GM15510 (cell line): ENCODE measurements around the gene ACAA1.

Experiments
- POLR2A ChIP-seq: IDR thresholded peaks from 3 replicates; pipeline ENCODE4 v1.6.1; 2011; ENCODE audit warnings: borderline replicate concordance; ENCODE audit not compliant: insufficient read length; ENCODE audit errors: extremely low read depth

ACAA1 gene

GRCh38 chr3:38088126-38089078 is 48.5 kb downstream of the ACAA1 start:
- no peak for TF ChIP-seq POLR2A

GRCh38 chr3:38086496-38086895 is 50.4 kb downstream of the ACAA1 start:
- no peak for TF ChIP-seq POLR2A

- no peak for TF ChIP-seq POLR2A
Observed at GRCh38 chr3:38085943-38086324, 51.0 kb downstream of the ACAA1 start.

- no peak for TF ChIP-seq POLR2A
Observed at GRCh38 chr3:38085311-38085942, 51.5 kb downstream of the ACAA1 start.

- TF ChIP-seq POLR2A: no peak
Observed at GRCh38 chr3:38084334-38085310, 52.3 kb downstream of the ACAA1 start.

GRCh38 chr3:38083871-38084333 is 53.0 kb downstream of the ACAA1 start:
- TF ChIP-seq POLR2A: no peak
